ENCODE results near the gene NTRK3.

Gene NTRK3

DNA sequence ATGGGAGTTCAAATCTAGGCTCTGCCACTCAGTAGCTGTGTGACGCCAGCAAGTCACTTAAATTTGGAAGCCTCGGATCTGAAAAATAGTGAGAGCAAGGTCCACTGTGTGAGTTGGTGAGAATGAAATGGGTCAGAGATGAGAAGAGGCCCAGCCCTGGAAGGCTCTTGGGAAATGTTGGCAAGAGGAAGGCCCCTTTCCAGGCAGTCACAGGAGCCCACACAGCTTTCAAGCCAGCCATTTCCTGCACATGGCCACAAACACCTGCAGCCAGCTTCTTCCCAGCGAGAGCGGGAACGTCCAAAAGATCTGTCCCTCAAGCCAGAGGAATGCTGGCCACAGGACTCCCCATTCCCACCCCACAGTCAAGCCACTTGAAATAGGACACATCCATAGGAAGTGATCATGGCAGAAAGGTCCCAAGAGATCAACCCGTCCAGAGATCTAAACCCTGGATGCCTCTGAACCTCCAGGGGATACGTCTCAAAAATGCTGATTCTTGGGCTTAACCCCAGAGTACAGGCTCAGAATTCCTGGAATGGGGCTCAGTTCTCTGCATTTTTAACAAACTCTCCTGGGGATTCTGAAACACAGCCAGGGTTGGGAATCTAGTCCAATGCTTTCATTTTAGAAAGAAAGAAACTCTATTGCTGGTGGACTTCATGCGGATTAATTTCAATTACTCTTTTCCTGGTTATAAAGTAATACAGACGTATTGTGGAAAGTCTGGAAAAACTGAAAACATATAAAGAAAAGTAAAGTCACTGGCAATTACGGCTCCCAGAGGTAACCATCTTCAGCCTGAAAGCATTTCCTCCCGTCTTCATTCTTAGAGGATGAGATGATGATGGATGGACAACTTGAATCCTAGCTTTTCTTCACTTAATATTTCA, 35.9 kb downstream of the NTRK3 start:
- H3K4me1 Mint-ChIP-seq = no peaks in the 10 kb centered on the region
- H3K36me3 Mint-ChIP-seq = no peaks in the 10 kb centered on the region

DNA sequence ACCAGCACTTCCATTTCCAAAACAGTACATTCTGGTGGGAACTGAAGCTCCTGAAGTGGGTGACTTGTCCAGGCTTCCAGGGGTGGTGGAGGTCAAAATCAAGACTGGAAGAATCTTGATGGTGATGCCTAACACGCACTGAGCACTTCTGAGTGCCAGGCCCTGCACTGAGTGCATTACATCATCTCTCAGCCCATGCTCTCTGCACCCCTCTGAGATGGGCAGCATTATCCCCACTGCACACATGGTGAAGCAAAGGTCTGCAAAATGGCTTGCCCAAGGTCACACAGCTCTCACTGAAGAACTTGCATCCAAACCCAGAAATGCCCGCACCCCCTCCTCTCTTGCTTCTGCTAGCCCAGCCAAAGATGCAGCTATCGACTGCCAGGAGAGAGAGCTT, 36.9 kb downstream of the NTRK3 start:
- no peak overlapping the region for H3K4me3 Mint-ChIP-seq
- no peaks in the 10 kb centered on the region for H3K4me1 Mint-ChIP-seq

More for the DNA sequence above, 35.9 kb downstream of the NTRK3 start:
- Mint-ChIP-seq H3K27ac (no peak overlapping the region), H3K27me3 (peaks cover 3% of the 10 kb centered on the region), H3K4me3 (no peak overlapping the region), H3K9me3 (no peaks in the 10 kb centered on the region)

DNA sequence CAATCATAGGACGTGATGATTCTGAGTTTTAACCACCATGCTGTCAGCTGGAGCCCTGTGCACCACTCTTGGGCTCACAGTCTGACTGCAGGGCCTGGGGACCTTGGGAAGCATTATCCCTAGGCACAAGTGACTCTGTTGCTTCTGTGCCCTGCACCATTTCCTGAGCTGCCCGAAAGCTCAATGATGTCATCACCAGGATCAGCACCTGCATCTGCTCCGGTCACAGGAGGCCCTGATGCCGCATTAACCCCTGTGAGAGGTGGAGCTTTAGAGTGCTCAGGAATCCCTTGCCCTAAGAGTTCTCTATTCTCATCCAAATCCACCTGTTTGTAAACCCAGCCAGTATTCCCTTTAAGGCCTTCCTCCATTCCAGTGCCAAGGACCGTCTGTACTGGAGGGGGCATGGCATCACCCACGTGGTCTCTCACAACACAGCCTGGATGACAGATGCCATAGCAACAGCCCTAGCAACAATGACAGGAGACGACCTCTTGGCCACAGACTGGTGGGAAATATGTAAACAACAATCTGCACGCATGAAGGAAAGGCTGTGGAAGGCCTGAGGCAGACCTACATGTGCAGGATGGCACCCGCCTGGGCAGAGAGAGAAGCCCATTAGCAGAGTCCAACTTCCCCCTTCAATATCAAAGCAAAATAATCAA, 37.9 kb downstream of the NTRK3 start:
- Mint-ChIP-seq H3K4me3 (no peak overlapping the region), H3K9me3 (no peaks in the 10 kb centered on the region), H3K27ac (no peak overlapping the region), H3K4me1 (no peaks in the 10 kb centered on the region), H3K36me3 (no peaks in the 10 kb centered on the region), H3K27me3 (no peaks in the 10 kb centered on the region)

More for the DNA sequence above, 36.9 kb downstream of the NTRK3 start:
- H3K27ac Mint-ChIP-seq = no peak overlapping the region
- no peaks in the 10 kb centered on the region for H3K36me3 Mint-ChIP-seq
- no peaks in the 10 kb centered on the region for H3K9me3 Mint-ChIP-seq
- H3K27me3 Mint-ChIP-seq = no peaks in the 10 kb centered on the region

DNA sequence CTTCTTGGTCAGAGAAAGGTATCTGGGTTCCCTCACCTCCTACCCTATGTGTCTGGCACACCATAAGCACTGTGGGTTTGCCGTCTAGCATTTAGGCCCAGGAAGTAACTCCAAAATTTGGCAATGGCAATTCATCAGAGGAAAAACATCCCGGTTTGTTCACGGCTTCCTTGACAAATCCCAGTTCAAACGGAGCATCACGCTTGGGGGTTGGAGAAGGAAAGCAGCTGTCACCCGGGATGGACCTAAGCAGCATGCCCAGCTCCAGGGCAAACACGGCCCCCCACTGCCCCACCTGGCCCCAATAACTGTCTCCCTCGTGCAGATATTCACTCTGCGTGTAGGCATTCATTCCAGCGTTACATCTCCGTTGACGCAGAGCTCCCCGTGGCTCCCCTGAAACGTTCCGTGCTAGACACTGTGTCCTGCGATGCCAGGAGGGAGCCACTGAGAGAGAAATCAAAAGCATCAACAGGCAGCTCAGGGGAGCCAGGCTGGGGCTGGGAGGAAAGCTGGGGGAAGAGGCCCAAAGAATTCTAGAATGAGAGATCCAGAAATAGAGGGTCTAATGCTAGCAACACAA, 41.4 kb downstream of the NTRK3 start:
- Mint-ChIP-seq H3K27ac (no peak overlapping the region), H3K9me3 (no peaks in the 10 kb centered on the region), H3K4me1 (no peaks in the 10 kb centered on the region), H3K4me3 (no peak overlapping the region), H3K36me3 (no peaks in the 10 kb centered on the region), H3K27me3 (no peaks in the 10 kb centered on the region)

DNA sequence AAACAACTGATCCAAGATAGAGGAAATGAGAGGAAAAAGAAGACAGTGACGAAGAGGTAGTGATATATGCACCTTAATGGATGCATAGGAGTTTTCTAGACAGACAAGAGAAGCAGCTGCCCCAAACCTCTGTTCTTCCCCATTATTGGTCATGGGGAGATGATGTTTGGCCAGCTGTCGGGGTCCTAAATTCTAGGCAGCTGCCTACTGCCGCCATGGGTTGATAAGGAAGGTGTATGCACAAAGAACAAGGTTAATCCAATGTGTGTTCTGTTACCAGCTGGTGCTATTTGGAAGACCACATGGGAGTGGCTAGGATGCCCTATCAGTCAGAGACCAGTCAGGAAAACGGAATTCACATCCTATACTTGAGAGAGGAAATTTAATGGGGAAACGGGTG, 47.4 kb downstream of the NTRK3 start:
- Mint-ChIP-seq H3K4me1 (no peaks in the 10 kb centered on the region), H3K4me3 (no peak overlapping the region), H3K27me3 (peaks cover 6% of the 10 kb centered on the region), H3K9me3 (no peaks in the 10 kb centered on the region), H3K27ac (no peak overlapping the region), H3K36me3 (no peaks in the 10 kb centered on the region)

DNA sequence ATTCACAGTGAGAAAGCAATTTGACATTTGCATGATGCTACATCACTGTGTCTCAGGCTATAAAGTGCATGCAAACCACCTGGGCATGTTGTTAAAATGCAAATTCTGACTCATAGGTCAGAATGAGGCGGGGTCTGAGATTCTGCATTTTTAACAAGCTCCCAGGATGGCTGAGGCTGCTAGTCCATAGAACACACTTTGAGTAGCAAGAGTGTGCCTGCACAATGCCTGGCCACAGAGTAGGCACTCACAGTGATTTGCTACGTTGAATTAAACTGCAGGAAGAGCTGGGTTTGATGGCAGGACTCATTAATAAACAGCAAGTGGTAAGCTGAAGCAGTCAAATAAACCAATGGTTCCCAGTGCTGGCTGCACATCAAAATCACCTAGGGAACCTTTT, 48.1 kb downstream of the NTRK3 start:
- Mint-ChIP-seq H3K9me3 (no peaks in the 10 kb centered on the region), H3K4me3 (no peak overlapping the region), H3K4me1 (no peaks in the 10 kb centered on the region), H3K27ac (no peak overlapping the region), H3K27me3 (peaks cover 6% of the 10 kb centered on the region), H3K36me3 (no peaks in the 10 kb centered on the region)

DNA sequence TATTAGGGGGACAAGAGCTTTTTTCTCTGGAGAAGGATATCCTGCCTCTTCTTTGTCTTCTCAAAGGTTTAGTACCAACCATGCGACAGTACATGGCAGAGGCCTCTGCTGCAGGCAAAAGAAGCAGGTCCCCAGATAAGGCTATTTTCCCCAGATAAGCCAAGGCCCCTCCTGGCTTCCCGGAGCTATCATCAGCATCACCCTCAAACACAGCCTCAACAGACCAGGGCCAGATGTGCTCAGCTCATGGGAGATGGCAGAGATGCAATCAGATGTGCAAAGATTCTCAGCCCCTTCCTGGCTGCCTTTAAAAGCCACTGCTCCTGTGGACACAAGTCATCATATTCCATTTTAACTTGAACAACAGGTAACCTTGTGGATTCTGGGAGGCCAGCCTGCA, 49.0 kb downstream of the NTRK3 start:
- peaks cover 10% of the 10 kb centered on the region for H3K27me3 Mint-ChIP-seq
- H3K27ac Mint-ChIP-seq = no peak overlapping the region
- H3K9me3 Mint-ChIP-seq = no peaks in the 10 kb centered on the region
- no peak overlapping the region for H3K4me3 Mint-ChIP-seq
- H3K4me1 Mint-ChIP-seq = no peaks in the 10 kb centered on the region
- H3K36me3 Mint-ChIP-seq = no peaks in the 10 kb centered on the region

DNA sequence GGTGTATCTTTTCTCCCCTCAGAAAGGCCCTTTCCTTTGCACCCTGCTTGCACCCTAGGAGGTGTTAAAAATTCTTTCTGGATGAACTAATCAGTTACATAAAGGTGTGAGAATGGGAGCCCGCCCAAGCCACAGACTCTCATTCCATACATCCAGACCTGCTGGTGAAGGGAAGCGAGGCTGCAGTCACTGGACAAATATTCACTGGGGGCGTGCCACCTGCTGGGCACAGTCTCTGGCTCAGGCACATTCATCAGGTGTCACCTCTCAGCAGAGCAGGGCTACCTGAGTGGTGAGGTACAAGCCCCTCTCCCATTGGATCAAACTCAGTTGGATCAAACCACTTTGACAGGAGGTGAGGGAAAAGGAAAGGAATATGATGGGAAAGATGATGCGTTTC, 52.0 kb downstream of the NTRK3 start:
- Mint-ChIP-seq H3K4me3 (no peak overlapping the region), H3K9me3 (no peaks in the 10 kb centered on the region), H3K27ac (no peak overlapping the region), H3K36me3 (no peaks in the 10 kb centered on the region), H3K4me1 (no peaks in the 10 kb centered on the region), H3K27me3 (peaks cover 10% of the 10 kb centered on the region)

DNA sequence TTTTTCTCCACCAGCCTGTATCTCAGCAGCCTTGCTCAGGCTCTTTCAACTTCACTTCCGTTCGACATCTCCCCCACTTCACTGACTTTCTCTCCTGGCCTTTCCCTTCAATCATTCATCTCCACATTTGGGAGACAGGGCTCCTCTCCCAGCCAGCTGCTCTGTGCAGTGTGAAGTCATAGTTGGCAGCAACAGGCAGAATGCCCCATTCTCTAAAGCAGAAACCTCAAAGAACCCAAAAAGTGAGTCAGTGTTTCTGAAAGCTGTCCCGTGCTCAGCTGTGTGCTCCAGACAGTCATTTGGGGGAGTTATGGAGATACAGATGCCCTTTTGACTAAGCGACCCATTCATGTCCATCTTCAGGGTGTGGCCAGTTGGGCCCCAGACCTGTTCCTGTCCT, 54.3 kb downstream of the NTRK3 start:
- H3K36me3 Mint-ChIP-seq = no peaks in the 10 kb centered on the region
- no peak overlapping the region for H3K27ac Mint-ChIP-seq
- no peaks in the 10 kb centered on the region for H3K4me1 Mint-ChIP-seq

DNA sequence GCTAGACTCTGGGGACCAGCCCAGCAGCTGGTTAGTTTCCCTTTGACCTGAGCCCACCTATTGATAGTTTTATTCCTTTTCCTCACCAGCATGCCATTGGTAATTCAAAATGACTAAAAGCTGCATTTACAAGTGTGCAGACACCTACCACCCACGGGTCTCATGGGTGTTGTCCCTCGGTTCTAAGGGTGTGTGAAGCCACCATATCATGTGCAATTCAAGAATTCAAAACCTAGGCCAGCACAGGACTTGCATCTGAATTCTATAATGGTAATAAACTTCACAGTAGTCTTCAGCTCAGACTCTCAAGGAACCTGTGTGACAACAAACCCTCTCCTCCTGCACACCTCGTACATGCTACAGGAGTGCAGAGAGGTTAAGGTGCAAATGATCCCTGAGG, 55.3 kb downstream of the NTRK3 start:
- Mint-ChIP-seq H3K4me3 (no peak overlapping the region), H3K9me3 (no peaks in the 10 kb centered on the region), H3K27me3 (peaks cover 5% of the 10 kb centered on the region), H3K4me1 (no peaks in the 10 kb centered on the region), H3K27ac (no peak overlapping the region), H3K36me3 (no peaks in the 10 kb centered on the region)

More for the DNA sequence above, 54.3 kb downstream of the NTRK3 start:
- Mint-ChIP-seq H3K4me3 (no peak overlapping the region), H3K27me3 (peaks cover 5% of the 10 kb centered on the region), H3K9me3 (no peaks in the 10 kb centered on the region)

DNA sequence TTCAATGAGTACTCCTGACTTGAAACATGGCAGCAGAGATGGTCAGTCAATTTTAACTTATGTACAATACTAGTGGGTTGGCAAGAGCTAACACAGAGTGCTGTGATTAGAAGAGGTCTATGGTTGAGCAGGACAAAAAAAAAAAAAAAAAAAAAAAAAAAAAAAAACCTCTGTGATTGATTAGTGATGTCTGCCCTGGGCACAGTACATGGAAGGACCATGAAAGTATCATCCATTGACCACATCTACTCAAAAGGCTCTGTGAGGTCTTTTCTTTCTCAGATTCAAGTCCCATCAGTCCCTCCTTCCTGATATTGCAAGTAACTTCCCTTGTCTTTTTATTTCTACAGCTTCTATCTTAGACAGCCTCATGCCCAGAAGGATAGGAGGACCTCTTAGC, 59.6 kb downstream of the NTRK3 start:
- no peaks in the 10 kb centered on the region for H3K4me1 Mint-ChIP-seq
- H3K36me3 Mint-ChIP-seq = no peaks in the 10 kb centered on the region
- H3K27me3 Mint-ChIP-seq = peaks cover 5% of the 10 kb centered on the region
- H3K9me3 Mint-ChIP-seq = no peaks in the 10 kb centered on the region
- H3K4me3 Mint-ChIP-seq = no peak overlapping the region
- H3K27ac Mint-ChIP-seq = no peak overlapping the region

DNA sequence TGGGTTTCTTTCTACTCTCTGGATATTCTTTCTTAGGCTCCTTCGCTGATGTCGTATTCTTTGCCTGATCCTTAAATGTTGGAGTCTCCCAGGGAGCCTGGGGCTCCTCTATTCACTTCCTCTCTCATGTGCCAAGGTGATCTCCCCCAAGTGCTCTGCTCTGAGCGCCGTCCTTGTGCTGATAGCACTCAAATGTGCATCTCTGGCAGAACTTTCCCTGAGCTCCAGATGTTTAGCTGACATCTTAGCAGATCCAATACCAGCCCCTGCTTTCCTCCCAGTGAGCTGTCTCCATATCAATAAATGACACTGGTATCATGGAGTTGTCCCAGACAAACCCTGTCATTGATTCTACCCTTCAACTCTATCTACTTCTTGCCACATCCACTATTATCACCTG, 62.4 kb downstream of the NTRK3 start:
- H3K27ac Mint-ChIP-seq = no peak overlapping the region

DNA sequence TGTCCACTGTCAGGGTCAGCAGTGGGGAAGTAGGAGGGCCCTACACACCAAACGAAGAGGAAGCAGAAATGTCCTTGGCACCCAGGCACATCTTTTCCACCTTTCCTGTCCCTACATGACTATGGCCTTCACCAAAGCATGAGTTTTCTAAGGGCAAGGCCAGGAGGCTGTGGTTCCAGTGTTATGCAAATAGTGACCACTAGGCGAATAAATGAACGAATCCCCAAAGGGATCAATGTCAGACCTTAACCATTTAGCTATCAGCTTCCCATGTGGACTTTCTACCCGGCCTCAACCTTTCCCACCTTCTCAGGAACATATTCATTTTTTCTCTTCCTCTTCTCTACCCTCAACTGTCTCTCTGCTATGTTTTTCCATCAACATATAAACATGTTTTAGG, 63.1 kb downstream of the NTRK3 start:
- no peak overlapping the region for H3K27ac Mint-ChIP-seq
- peaks cover 5% of the 10 kb centered on the region for H3K27me3 Mint-ChIP-seq
- no peak overlapping the region for H3K4me3 Mint-ChIP-seq
- no peaks in the 10 kb centered on the region for H3K36me3 Mint-ChIP-seq
- no peaks in the 10 kb centered on the region for H3K4me1 Mint-ChIP-seq
- H3K9me3 Mint-ChIP-seq = no peaks in the 10 kb centered on the region

More for the DNA sequence above, 62.4 kb downstream of the NTRK3 start:
- Mint-ChIP-seq H3K4me3 (no peak overlapping the region), H3K9me3 (no peaks in the 10 kb centered on the region), H3K36me3 (no peaks in the 10 kb centered on the region), H3K27me3 (peaks cover 5% of the 10 kb centered on the region), H3K4me1 (no peaks in the 10 kb centered on the region)

DNA sequence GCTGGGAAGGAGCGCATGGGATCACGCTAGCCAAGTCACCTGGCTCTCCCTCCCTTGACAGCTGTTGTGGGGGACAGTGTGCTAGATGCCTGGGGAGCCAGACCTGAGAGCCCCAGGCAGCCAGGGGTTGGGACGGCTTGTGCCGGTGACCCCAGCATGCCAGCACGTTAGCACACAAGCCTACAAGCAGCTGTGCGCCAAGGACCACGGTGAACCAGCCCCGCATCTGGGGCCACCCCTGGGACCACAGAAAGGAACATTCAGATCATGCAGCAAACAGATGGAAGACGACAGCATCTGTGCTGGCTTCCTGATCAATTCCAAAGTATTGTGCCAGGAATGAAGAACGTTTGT, 64.8 kb downstream of the NTRK3 start:
- Mint-ChIP-seq H3K27me3 (peaks cover 7% of the 10 kb centered on the region), H3K27ac (no peak overlapping the region), H3K36me3 (no peaks in the 10 kb centered on the region), H3K4me1 (no peaks in the 10 kb centered on the region), H3K9me3 (no peaks in the 10 kb centered on the region), H3K4me3 (no peak overlapping the region)

DNA sequence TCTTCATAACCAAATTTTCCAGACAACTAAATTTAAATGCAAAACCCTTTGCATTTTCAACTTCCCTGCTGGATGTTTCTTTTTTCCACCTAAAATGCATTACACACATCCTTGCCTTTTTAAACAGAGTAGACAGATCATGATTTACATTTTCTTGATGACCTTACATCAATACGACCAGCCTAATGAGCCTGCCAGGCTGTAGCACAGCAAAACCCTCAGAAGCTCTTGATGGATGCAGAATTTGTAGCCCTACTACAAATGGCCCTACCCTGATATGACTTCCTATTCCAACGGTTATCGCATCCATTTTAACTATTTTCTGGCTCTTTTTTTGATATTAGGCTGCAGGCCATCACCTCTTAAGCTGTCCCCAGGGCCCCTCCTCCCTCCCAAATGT, 66.3 kb downstream of the NTRK3 start:
- Mint-ChIP-seq H3K27me3 (peaks cover 7% of the 10 kb centered on the region), H3K4me3 (no peak overlapping the region), H3K9me3 (no peaks in the 10 kb centered on the region), H3K27ac (no peak overlapping the region), H3K36me3 (no peaks in the 10 kb centered on the region), H3K4me1 (no peaks in the 10 kb centered on the region)

DNA sequence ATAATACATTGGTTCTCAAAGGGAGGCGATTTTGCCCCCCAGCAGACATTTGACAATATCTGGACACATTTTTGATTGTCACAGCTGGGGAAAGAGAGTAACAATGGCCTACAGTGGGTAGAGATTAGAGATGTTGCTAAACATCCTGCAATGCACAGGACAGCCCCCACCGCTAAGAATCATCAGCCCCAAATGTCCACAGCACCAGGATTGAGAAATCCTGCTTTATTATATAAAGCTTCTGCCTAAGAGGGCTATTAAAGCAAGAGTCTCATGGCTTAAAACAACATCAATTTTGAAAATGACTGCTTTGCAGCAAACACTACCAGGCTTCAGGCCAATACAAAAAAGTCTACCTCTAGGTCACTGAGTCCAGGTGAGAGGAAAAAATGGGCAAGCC, 68.2 kb downstream of the NTRK3 start:
- Mint-ChIP-seq H3K9me3 (no peaks in the 10 kb centered on the region), H3K36me3 (no peaks in the 10 kb centered on the region), H3K4me3 (no peak overlapping the region), H3K4me1 (no peaks in the 10 kb centered on the region), H3K27me3 (peaks cover 2% of the 10 kb centered on the region), H3K27ac (no peak overlapping the region)
